K562 (cell line): ENCODE data around the gene CHCHD10. TPM values are rescaled to one million over a fixed set of nuclear protein-coding genes. Genes with fewer than 3 reads are reported as not detected.

Experiments used
- ATAC-seq: fragments of 200-7000 bp; cut with Tn5 transposase; 3 replicates; pipeline ENCODE4 v1.9.1; 2020; ENCODE audit warnings: moderate library complexity
- BruUV-seq: library from RNA; stranded (reverse); fragments of 400-500 nt; replicated peaks from 2 replicates; lab custom pipeline; 2021; lab: Mats Ljungman, UMichigan
- CTCF ChIA-PET: fragments of 300-600 bp; formaldehyde crosslinking; extraction: SDS; loops from one replicate; lab custom pipeline; 2021; ENCODE audit warnings: low intra/inter-chr PET ratio; lab: Yijun Ruan, JAX
- POLR2A ChIA-PET: fragments of 300-600, 350-650 bp; sonication (Branson Sonifier 250); formaldehyde crosslinking; extraction: SDS; loops from one replicate; lab custom pipeline; 2021; ENCODE audit warnings: antibody characterized with exemption, inconsistent platforms; lab: Yijun Ruan, JAX
- DNase-seq, 4 experiments: peaks; one replicate each; pipeline versions ENCODE4 v3.0.0 to v3.0.0-alpha.2; 2011 to 2018; ENCODE audit warnings: low spot score in 3 of 4, mixed read lengths in 3 of 4; ENCODE audit errors: extremely low read depth in 1 of 4
- FAIRE-seq: peaks from 2 replicates; lab custom pipeline; 2011; peaks lifted over from hg19 to GRCh38; lab: Jason Lieb, UNC
- H2AFZ ChIP-seq: 2 replicates; pipeline ENCODE4 v1.6.0; 2011; ENCODE audit warnings: low read depth, low read length, control low read depth, inconsistent platforms
- H3K27ac ChIP-seq: fragments of 200-600 bp; 3 replicates; pipeline ENCODE4 v1.8.0; 2011; ENCODE audit warnings: low read depth, mild to moderate bottlenecking, control low read depth, inconsistent platforms, low read length, moderate library complexity, mixed read lengths; ENCODE audit errors: extremely low read depth
- H3K27me3 ChIP-seq, 2 experiments: fragments of 300-600 bp in 1 of 2; 2 replicates in 1 of 2; 3 replicates in 1 of 2; pipeline versions ENCODE4 v1.6.0 to v1.8.0; 2011; ENCODE audit warnings: inconsistent platforms in 2 of 2, low read length in 2 of 2, mild to moderate bottlenecking in 1 of 2, mixed read lengths in 1 of 2, moderate library complexity in 1 of 2; ENCODE audit not compliant: control insufficient read depth in 2 of 2, insufficient read depth in 2 of 2
- H3K36me3 ChIP-seq: fragments of 300-600 bp; 3 replicates; pipeline ENCODE4 v1.8.0; 2011; ENCODE audit warnings: mild to moderate bottlenecking, low read length, inconsistent platforms; ENCODE audit not compliant: control insufficient read depth, insufficient read depth
- H3K4me1 ChIP-seq, 2 experiments: fragments of 200-600 bp in 1 of 2; replicated peaks in 1 of 2; 2 replicates in 1 of 2; 3 replicates in 1 of 2; pipeline versions ENCODE4 v1.5.1 to v1.8.0; 2011; ENCODE audit warnings: inconsistent platforms in 2 of 2, low read length in 2 of 2, mild to moderate bottlenecking in 1 of 2, mixed read lengths in 1 of 2, moderate library complexity in 1 of 2; ENCODE audit not compliant: control insufficient read depth in 2 of 2, insufficient read depth in 2 of 2
- H3K4me2 ChIP-seq: 2 replicates; pipeline ENCODE4 v1.6.1; 2011; ENCODE audit warnings: low read length, control low read depth, inconsistent platforms, mixed read lengths; ENCODE audit not compliant: insufficient read depth
- H3K4me3 ChIP-seq: fragments of 200-600 bp; sonication (generic), shearing (Covaris generic); 2 replicates; pipeline ENCODE4 v1.5.1; 2016; ENCODE audit warnings: control low read depth, inconsistent platforms
- H3K79me2 ChIP-seq: fragments of 200-600 bp; 3 replicates; pipeline ENCODE4 v1.8.0; 2011; ENCODE audit warnings: low read length, inconsistent platforms; ENCODE audit not compliant: control insufficient read depth, insufficient read depth
- H3K9ac ChIP-seq, 2 experiments: 2 replicates each; pipeline versions ENCODE4 v1.6.0 to v1.6.1; 2011; ENCODE audit warnings: low read depth in 2 of 2, low read length in 2 of 2, control low read depth in 1 of 2, inconsistent platforms in 1 of 2, mild to moderate bottlenecking in 1 of 2, mixed read lengths in 1 of 2; ENCODE audit not compliant: insufficient read depth in 1 of 2
- H3K9me1 ChIP-seq: one replicate; pipeline ENCODE4 v1.6.0; 2011; ENCODE audit warnings: inconsistent platforms, mild to moderate bottlenecking, low read length, moderate library complexity; ENCODE audit not compliant: control insufficient read depth, insufficient read depth
- H3K9me3 ChIP-seq: replicated peaks from 2 replicates; pipeline ENCODE4 v1.5.1; 2011; ENCODE audit warnings: low read depth, low read length, inconsistent platforms; ENCODE audit not compliant: control insufficient read depth, insufficient read depth
- H4K20me1 ChIP-seq: replicated peaks from 2 replicates; pipeline ENCODE4 v1.6.1; 2011; ENCODE audit warnings: low read length, inconsistent platforms, mixed read lengths; ENCODE audit not compliant: control insufficient read depth, insufficient read depth
- NCOA6 ChIP-seq: fragments of 450-650 bp; IDR thresholded peaks from 2 replicates; pipeline ENCODE4 v1.6.1; 2017; ENCODE audit warnings: mild to moderate bottlenecking
- NFATC3 ChIP-seq: fragments of 450-650 bp; IDR thresholded peaks from 2 replicates; pipeline ENCODE4 v1.6.1; 2017; ENCODE audit warnings: mild to moderate bottlenecking
- SMARCC2 ChIP-seq: fragments of 450-650 bp; IDR thresholded peaks from 2 replicates; pipeline ENCODE4 v1.6.1; 2017; ENCODE audit warnings: antibody characterized with exemption, moderate library complexity, mild to moderate bottlenecking, low read depth
- SMC3 ChIP-seq: conservative IDR thresholded peaks from 2 replicates; pipeline ENCODE4 v1.6.1; 2011; ENCODE audit warnings: low read depth, low read length, improper control_type of control experiment; ENCODE audit not compliant: insufficient read depth
- TAF1 ChIP-seq: IDR thresholded peaks from 2 replicates; pipeline ENCODE4 v1.6.1; 2011; ENCODE audit warnings: mild to moderate bottlenecking, low read length, moderate library complexity; ENCODE audit not compliant: insufficient read depth, control insufficient read depth, severe bottlenecking; ENCODE audit errors: extremely low read depth
- U2AF2 ChIP-seq: fragments of 200-400 bp; formaldehyde crosslinking; optimal IDR thresholded peaks from 2 replicates; pipeline ENCODE3; 2017; ENCODE audit warnings: low read depth, mild to moderate bottlenecking, low read length
- ZKSCAN8 ChIP-seq: fragments of 200-800 bp; sonication (Bioruptor generic); IDR thresholded peaks from 2 replicates; pipeline ENCODE4 v1.6.1; 2016; ENCODE audit warnings: missing genetic modification characterization, missing compliant biosample characterization
- WGBS: fragments of 100-300 bp; shearing (Covaris generic); methylation state at CpG from one replicate; pipeline ENCODE4 v1.1.6; 2016; ENCODE audit warnings: low coverage, mixed read lengths; ENCODE audit not compliant: insufficient coverage; ENCODE audit errors: missing lambda C conversion rate; 5-methylcytosine and 5-hydroxymethylcytosine counted together
- in situ Hi-C: fragments of 300-500 bp; cut with MboI; formaldehyde crosslinking; loops from 4 replicates; pipeline ENCODE4 v1.15.0; 2018; ENCODE audit warnings: inconsistent platforms, mixed read lengths
- intact Hi-C: fragments of 100-400 bp; cut with micrococcal nuclease; formaldehyde crosslinking; loops from 2 replicates; pipeline ENCODE4 v1.14.2; 2022
- polyA plus RNA-seq, 8 experiments: library from polyadenylated mRNA; depleted of rRNA in 4 of 8; stranded (reverse) in 5 of 8; unstranded in 3 of 8; fragments of >200 nt; fragmentation: Nextera tagmentation in 2 of 8; fragmentation: Illumina TruSeq in 1 of 8; extraction: Ambion mirVana in 2 of 8; extraction: Trizol in 1 of 8; gene quantifications; 2 replicates each; pipeline versions ENCODE4 v1.2.1 to v1.2.3, GENCODE V29; 2011 to 2014; ENCODE audit warnings: inconsistent platforms in 1 of 8, missing spikeins in 1 of 8
- total RNA-seq, 7 experiments: library from RNA; depleted of rRNA in 6 of 7; stranded (reverse); fragments of >200 nt in 6 of 7; fragmentation: Illumina TruSeq in 2 of 7; extraction: Trizol in 2 of 7; gene quantifications; 2 replicates each; pipeline versions ENCODE4 v1.2.1 to v1.2.3, GENCODE V29; 2011 to 2021; ENCODE audit warnings: low replicate concordance in 1 of 7
- TF ChIP-seq, protein P1 (sequence below): fragments of 450-650 bp; IDR thresholded peaks from 2 replicates; pipeline ENCODE4 v1.6.1; 2016; ENCODE audit warnings: low read depth, mild to moderate bottlenecking, moderate library complexity
- TF ChIP-seq, protein P2 (sequence below): sonication (generic); formaldehyde crosslinking; IDR thresholded peaks from 2 replicates; pipeline ENCODE4 v1.8.1; 2023; ENCODE audit warnings: missing genetic modification reagents, mild to moderate bottlenecking, borderline replicate concordance
- TF ChIP-seq, protein P3 (sequence below): fragments of 450-650 bp; IDR thresholded peaks from 2 replicates; pipeline ENCODE4 v1.6.1; 2014; ENCODE audit warnings: low read depth, mild to moderate bottlenecking, moderate library complexity, borderline replicate concordance

Gene CHCHD10
- total and polyA plus RNA-seq, 9 of the 15 experiments (the other 6 are each of a cell fraction or from before 2014, with no cell fraction given) = 15.2 to 292 (median 102) TPM

DNA sequence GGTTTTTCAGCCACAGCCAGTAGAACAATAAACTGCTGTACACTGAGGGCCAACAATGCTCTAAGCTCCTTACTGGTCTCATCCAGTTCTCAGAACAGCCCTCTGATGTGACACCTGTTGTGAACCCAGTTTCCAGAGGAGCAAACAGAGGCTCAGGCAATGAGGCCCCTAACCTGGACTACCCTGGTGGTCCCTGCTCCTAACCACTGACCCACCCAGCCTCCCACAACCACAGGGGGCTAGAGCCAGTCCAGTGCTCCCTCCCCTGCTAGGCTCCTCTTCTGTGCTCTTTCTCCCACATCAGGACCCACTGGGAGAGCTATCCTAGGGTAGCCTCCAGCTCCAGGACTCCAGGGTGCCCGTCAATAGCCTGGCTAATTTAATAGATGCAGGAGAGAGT lies 14.9 kb upstream of the CHCHD10 start:
- Histone ChIP-seq H3K9me1 (no peaks in the 10 kb centered on the region), H3K27me3 (no peaks in the 10 kb centered on the region), H3K4me1 (peaks cover 7 to 30% of the 10 kb centered on the region in 2 experiments; a peak in 4 of 5 replicates), H3K9me3 (no peaks in the 10 kb centered on the region), H3K79me2 (peaks cover 5% of the 10 kb centered on the region), H3K9ac (no peak overlapping the region), H3K27ac (no peak overlapping the region), H2AFZ (no peak overlapping the region), H3K4me2 (no peak overlapping the region), H3K36me3 (no peaks in the 10 kb centered on the region), H3K4me3 (no peak overlapping the region), H4K20me1 (peaks cover 4% of the 10 kb centered on the region)
- no TSS peak for BruUV-seq
- no peak for TF ChIP-seq NCOA6
- no peak for TF ChIP-seq SMC3
- TF ChIP-seq SMARCC2 = no peak
- no peak for TF ChIP-seq ZKSCAN8
- TF ChIP-seq, protein P1, sequence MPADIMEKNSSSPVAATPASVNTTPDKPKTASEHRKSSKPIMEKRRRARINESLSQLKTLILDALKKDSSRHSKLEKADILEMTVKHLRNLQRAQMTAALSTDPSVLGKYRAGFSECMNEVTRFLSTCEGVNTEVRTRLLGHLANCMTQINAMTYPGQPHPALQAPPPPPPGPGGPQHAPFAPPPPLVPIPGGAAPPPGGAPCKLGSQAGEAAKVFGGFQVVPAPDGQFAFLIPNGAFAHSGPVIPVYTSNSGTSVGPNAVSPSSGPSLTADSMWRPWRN = no peak
- TF ChIP-seq U2AF2 = no peak
- TF ChIP-seq, protein P2, sequence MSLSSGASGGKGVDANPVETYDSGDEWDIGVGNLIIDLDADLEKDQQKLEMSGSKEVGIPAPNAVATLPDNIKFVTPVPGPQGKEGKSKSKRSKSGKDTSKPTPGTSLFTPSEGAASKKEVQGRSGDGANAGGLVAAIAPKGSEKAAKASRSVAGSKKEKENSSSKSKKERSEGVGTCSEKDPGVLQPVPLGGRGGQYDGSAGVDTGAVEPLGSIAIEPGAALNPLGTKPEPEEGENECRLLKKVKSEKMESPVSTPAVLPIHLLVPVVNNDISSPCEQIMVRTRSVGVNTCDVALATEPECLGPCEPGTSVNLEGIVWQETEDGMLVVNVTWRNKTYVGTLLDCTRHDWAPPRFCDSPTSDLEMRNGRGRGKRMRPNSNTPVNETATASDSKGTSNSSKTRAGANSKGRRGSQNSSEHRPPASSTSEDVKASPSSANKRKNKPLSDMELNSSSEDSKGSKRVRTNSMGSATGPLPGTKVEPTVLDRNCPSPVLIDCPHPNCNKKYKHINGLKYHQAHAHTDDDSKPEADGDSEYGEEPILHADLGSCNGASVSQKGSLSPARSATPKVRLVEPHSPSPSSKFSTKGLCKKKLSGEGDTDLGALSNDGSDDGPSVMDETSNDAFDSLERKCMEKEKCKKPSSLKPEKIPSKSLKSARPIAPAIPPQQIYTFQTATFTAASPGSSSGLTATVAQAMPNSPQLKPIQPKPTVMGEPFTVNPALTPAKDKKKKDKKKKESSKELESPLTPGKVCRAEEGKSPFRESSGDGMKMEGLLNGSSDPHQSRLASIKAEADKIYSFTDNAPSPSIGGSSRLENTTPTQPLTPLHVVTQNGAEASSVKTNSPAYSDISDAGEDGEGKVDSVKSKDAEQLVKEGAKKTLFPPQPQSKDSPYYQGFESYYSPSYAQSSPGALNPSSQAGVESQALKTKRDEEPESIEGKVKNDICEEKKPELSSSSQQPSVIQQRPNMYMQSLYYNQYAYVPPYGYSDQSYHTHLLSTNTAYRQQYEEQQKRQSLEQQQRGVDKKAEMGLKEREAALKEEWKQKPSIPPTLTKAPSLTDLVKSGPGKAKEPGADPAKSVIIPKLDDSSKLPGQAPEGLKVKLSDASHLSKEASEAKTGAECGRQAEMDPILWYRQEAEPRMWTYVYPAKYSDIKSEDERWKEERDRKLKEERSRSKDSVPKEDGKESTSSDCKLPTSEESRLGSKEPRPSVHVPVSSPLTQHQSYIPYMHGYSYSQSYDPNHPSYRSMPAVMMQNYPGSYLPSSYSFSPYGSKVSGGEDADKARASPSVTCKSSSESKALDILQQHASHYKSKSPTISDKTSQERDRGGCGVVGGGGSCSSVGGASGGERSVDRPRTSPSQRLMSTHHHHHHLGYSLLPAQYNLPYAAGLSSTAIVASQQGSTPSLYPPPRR (CRISPR knock-in tag) = no peak
- no peak for TF ChIP-seq TAF1
- TF ChIP-seq, protein P3, sequence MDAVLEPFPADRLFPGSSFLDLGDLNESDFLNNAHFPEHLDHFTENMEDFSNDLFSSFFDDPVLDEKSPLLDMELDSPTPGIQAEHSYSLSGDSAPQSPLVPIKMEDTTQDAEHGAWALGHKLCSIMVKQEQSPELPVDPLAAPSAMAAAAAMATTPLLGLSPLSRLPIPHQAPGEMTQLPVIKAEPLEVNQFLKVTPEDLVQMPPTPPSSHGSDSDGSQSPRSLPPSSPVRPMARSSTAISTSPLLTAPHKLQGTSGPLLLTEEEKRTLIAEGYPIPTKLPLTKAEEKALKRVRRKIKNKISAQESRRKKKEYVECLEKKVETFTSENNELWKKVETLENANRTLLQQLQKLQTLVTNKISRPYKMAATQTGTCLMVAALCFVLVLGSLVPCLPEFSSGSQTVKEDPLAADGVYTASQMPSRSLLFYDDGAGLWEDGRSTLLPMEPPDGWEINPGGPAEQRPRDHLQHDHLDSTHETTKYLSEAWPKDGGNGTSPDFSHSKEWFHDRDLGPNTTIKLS = no peak
- no peak for TF ChIP-seq NFATC3
- in situ Hi-C loops = no loop called here
- ChIA-PET POLR2A (no interaction called here), CTCF (no interaction called here)
- intact Hi-C loops = no loop called here
- DNase-seq = no peak
- no peak for FAIRE-seq
- WGBS = 36% methylated on average over 1 of the region's 1 CpG
- no peak for ATAC-seq
